ENCODE measurements around the gene GALNT9. TPM values are rescaled to one million over a fixed set of nuclear protein-coding genes. Genes with fewer than 3 reads are reported as not detected.

The GALNT9 gene
- total RNA-seq, 1 experiment from 2014 or later = 0.54 TPM

GRCh38 chr12:132213359-132214160, 115.8 kb downstream of the GALNT9 start:
- peaks cover 10% of the 10 kb centered on the region for H3K4me1 Mint-ChIP-seq (ENCODE audit: low read depth, unreplicated experiment)
- CTCF ChIA-PET = interaction anchor here (0.5 kb wide), 1 partner anchor 205 kb away, joined by 4 read pairs; no protein-coding TSS in a partner anchor
- H3K4me3 Mint-ChIP-seq (ENCODE audit: low read depth, unreplicated experiment) = no peak overlapping the region
- H3K36me3 Mint-ChIP-seq (ENCODE audit: insufficient read depth, unreplicated experiment) = no peaks in the 10 kb centered on the region
- BruUV-seq (replicated peaks) = no TSS peak
- H3K27ac Mint-ChIP-seq (ENCODE audit: unreplicated experiment) = no peak overlapping the region
- intact Hi-C loops (cut with micrococcal nuclease; ENCODE audit: unreplicated experiment) = no loop called here
- no peak for TF ChIP-seq CTCF (IDR thresholded peaks at IDR 0.05; ENCODE audit: unreplicated experiment)
- H3K9me3 Mint-ChIP-seq (ENCODE audit: low read depth, unreplicated experiment) = peaks cover 2% of the 10 kb centered on the region
- peaks cover 69% of the 10 kb centered on the region for H3K27me3 Mint-ChIP-seq (ENCODE audit: unreplicated experiment)
- DNase-seq = no peak

GRCh38 chr12:132211816-132212215, 117.6 kb downstream of the GALNT9 start:
- Mint-ChIP-seq H3K27me3 (ENCODE audit: unreplicated experiment) (peaks cover 69% of the 10 kb centered on the region), H3K9me3 (ENCODE audit: low read depth, unreplicated experiment) (peaks cover 2% of the 10 kb centered on the region), H3K4me3 (ENCODE audit: low read depth, unreplicated experiment) (no peak overlapping the region), H3K36me3 (ENCODE audit: insufficient read depth, unreplicated experiment) (no peaks in the 10 kb centered on the region), H3K27ac (ENCODE audit: unreplicated experiment) (no peak overlapping the region), H3K4me1 (ENCODE audit: low read depth, unreplicated experiment) (peaks cover 10% of the 10 kb centered on the region)
- intact Hi-C loops (cut with micrococcal nuclease; ENCODE audit: unreplicated experiment) = no loop called here
- no peak for TF ChIP-seq CTCF (IDR thresholded peaks at IDR 0.05; ENCODE audit: unreplicated experiment)
- no TSS peak for BruUV-seq (replicated peaks)
- DNase-seq = no peak
- CTCF ChIA-PET = no interaction called here

- CTCF ChIA-PET = no interaction called here
- no peak overlapping the region for H3K27ac Mint-ChIP-seq (ENCODE audit: unreplicated experiment)
- intact Hi-C loops (cut with micrococcal nuclease; ENCODE audit: unreplicated experiment) = no loop called here
Observed at GRCh38 chr12:132211326-132211725, 118.1 kb downstream of the GALNT9 start.

More at GRCh38 chr12:132211326-132211725, 118.1 kb downstream of the GALNT9 start:
- no peak for DNase-seq
- no TSS peak for BruUV-seq (replicated peaks)
- Mint-ChIP-seq H3K36me3 (ENCODE audit: insufficient read depth, unreplicated experiment) (no peaks in the 10 kb centered on the region), H3K27me3 (ENCODE audit: unreplicated experiment) (peaks cover 69% of the 10 kb centered on the region), H3K4me3 (ENCODE audit: low read depth, unreplicated experiment) (no peak overlapping the region), H3K9me3 (ENCODE audit: low read depth, unreplicated experiment) (peaks cover 2% of the 10 kb centered on the region), H3K4me1 (ENCODE audit: low read depth, unreplicated experiment) (peaks cover 10% of the 10 kb centered on the region)
- no peak for TF ChIP-seq CTCF (IDR thresholded peaks at IDR 0.05; ENCODE audit: unreplicated experiment)

Measured in Calu3 (cell line).